ENCODE measurements around the gene ZIC2. TPM values are rescaled to one million over a fixed set of nuclear protein-coding genes. Genes with fewer than 3 reads are reported as not detected.

ZIC2 gene
- total and polyA plus RNA-seq, 9 donors, result 0.11 to 0.13 TPM; not detected in 7

DNA sequence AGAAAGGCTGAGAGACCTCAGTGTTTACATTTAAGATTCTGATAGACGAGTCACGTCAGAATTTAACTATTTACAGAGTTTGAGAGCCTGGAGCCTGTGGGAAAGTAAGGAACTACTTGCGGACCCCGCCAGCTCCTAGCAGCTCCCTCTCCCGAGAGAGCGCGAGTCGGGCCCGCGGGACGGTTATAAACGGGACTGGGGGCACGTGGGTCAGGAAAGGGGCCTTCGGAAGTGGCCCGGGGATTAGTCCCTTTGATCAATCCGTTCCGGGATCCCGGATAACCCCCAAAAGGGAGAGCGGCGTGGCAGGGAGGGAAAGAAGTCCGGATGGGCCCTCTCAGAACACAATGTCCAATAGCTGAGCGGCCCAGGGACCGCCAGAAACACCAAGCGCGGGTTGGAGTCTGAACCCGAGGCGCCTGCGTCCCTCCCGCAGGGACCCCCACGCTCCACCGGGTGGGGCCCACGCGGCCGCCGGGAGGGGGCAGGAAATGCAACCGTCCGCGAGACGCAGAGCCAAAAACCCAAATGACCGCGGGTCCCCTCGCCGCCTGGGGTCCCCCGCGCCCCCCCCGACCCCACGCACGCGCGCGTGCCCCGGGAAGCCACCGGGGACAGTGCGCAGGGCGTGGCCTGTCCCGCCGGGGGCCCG lies 13.6 kb upstream of the ZIC2 start:
- no peak overlapping the region for H3K4me3 ChIP-seq (ENCODE audit: low read length)
- no peak for DNase-seq
- H3K27ac ChIP-seq (ENCODE audit: low read length), result no peak overlapping the region
- no peaks in the 10 kb centered on the region for H3K36me3 ChIP-seq (ENCODE audit: control insufficient read depth, insufficient read depth, low read length)
- H3K27me3 ChIP-seq (ENCODE audit: control insufficient read depth, insufficient read depth, low read length), result peaks cover 81% of the 10 kb centered on the region
- WGBS (ENCODE audit: insufficient coverage), result 1% methylated on average over 53 of the region's 58 CpGs
- peaks cover 27% of the 10 kb centered on the region for H3K4me1 ChIP-seq (ENCODE audit: control insufficient read depth, insufficient read depth, low read length)
- no peaks in the 10 kb centered on the region for H3K9me3 ChIP-seq (replicated peaks; ENCODE audit: control insufficient read depth, low read depth, low read length)

DNA sequence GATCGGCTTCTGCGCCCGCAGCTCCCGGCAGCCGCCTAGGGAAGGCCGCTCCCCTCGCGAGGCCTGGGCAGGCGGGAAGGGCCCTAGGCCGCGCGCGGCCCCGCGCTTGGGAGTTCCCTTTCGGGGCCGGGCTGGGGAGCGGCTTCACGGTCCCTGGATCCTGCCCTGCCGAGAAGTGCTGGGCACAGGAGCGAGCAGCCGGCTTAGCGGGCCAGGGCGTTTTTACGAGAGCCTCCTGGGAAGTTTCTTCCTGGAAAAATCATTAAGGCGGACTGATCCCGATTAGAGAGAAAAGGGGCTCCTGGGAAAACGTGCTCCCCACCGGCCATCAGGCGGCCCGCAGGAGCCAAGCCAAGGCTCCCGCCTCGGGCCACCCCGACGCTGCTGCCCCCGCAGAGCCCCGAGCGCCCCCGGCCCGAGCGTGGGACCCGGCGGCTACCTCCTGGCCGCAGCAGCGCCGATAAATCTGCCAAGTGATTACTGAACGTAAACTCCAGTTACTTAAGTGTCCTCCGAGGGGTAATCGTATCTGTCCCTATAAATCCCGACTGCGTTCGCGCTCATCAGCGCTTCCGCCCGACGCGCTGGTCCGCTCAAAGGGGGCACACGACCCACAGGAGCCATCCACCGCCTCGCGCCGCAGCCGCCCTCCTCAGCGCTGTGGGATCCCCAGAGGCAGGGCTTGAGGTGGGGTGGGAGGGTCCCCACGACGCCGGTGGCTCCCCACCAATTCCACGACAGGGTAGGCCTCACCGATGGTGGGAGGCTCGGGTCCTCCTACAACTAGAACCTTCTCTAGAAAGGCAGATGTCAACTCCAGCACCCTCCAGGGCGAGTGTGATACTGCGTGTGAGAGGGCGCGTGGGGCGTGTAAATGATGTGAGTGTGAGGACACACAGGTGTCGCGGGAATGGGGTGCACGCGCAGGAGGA lies 12.8 kb upstream of the ZIC2 start:
- WGBS (ENCODE audit: insufficient coverage), result under 1% methylated on average over 78 of the region's 81 CpGs
- Histone ChIP-seq H3K4me1 (ENCODE audit: control insufficient read depth, insufficient read depth, low read length) (peaks cover 27% of the 10 kb centered on the region), H3K27me3 (ENCODE audit: control insufficient read depth, insufficient read depth, low read length) (peaks cover 86% of the 10 kb centered on the region), H3K4me3 (ENCODE audit: low read length) (peak overlapping the region; percentile 8), H3K27ac (ENCODE audit: low read length) (no peak overlapping the region), H3K9me3 (replicated peaks; ENCODE audit: control insufficient read depth, low read depth, low read length) (no peaks in the 10 kb centered on the region), H3K36me3 (ENCODE audit: control insufficient read depth, insufficient read depth, low read length) (no peaks in the 10 kb centered on the region)
- DNase-seq, result no peak

DNA sequence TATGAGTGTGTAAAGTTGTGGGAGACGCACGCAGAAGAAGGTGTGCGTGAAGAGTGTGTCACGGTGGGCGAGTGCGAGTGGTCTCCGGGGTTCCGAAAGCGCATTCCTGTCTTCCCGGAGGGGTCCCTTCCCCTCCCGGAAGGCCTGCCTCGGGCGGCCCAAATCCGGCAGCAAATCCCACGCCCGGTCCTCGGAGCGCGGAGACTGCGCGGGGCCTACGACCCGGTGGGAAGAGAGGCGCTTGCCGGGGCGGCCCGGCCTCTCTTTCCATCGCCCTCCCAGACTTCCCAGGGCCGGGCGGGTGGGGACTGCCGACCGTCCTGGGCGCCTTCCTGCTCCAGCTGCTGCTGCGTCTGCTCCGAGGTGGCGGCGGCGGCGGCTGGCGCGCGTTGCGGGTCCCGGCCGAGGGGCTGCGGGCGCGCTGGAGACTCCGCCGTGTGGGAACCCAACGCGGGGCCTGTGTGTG lies 12.1 kb upstream of the ZIC2 start:
- peaks cover 89% of the 10 kb centered on the region for H3K27me3 ChIP-seq (ENCODE audit: control insufficient read depth, insufficient read depth, low read length)

DNA sequence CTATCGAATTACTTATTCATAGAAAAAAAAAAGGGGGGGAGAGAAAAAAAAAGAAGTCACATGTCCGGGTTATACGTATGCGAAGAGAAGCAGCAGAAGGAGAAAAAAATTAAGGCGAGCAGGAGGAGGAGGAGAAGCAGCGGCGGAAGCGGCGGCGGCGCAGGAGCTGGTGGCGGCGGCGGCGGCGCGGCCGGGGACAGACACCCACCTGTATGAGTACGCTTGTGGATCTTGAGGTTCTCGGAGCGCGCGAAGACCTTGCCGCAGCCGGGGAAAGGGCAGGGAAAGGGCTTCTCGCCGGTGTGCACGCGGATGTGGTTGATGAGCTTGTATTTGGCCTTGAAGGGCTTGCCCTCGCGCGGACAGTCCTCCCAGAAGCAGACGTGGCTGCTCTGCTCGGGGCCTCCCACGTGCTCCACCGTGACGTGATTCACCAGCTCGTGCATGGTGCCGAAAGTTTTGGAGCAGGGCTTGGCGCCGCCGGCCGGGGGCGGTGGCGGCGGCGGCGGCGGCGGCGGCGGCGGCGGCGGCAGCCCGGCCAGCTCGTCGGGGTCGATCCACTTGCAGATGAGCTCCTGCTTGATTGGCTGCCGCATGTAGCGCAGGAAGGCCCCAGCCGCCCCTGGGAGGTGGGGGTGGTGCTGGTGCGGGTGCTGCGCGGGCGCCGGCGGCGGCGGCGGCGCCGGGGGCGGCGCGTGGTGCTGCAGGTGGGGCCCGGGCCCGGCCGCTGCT lies 11.5 kb upstream of the ZIC2 start:
- under 1% methylated on average over 64 of the region's 79 CpGs for WGBS (ENCODE audit: insufficient coverage)
- Histone ChIP-seq H3K9me3 (replicated peaks; ENCODE audit: control insufficient read depth, low read depth, low read length) (no peaks in the 10 kb centered on the region), H3K4me1 (ENCODE audit: control insufficient read depth, insufficient read depth, low read length) (peaks cover 27% of the 10 kb centered on the region), H3K4me3 (ENCODE audit: low read length) (no peak overlapping the region), H3K27me3 (ENCODE audit: control insufficient read depth, insufficient read depth, low read length) (peaks cover 89% of the 10 kb centered on the region), H3K27ac (ENCODE audit: low read length) (no peak overlapping the region), H3K36me3 (ENCODE audit: control insufficient read depth, insufficient read depth, low read length) (no peaks in the 10 kb centered on the region)
- DNase-seq, result no peak

More for the DNA sequence above, 12.1 kb upstream of the ZIC2 start:
- peaks cover 27% of the 10 kb centered on the region for H3K4me1 ChIP-seq (ENCODE audit: control insufficient read depth, insufficient read depth, low read length)
- no peak overlapping the region for H3K4me3 ChIP-seq (ENCODE audit: low read length)
- 1% methylated on average over 49 of the region's 52 CpGs for WGBS (ENCODE audit: insufficient coverage)
- no peak for DNase-seq
- no peaks in the 10 kb centered on the region for H3K9me3 ChIP-seq (replicated peaks; ENCODE audit: control insufficient read depth, low read depth, low read length)
- H3K36me3 ChIP-seq (ENCODE audit: control insufficient read depth, insufficient read depth, low read length), result no peaks in the 10 kb centered on the region
- no peak overlapping the region for H3K27ac ChIP-seq (ENCODE audit: low read length)

DNA sequence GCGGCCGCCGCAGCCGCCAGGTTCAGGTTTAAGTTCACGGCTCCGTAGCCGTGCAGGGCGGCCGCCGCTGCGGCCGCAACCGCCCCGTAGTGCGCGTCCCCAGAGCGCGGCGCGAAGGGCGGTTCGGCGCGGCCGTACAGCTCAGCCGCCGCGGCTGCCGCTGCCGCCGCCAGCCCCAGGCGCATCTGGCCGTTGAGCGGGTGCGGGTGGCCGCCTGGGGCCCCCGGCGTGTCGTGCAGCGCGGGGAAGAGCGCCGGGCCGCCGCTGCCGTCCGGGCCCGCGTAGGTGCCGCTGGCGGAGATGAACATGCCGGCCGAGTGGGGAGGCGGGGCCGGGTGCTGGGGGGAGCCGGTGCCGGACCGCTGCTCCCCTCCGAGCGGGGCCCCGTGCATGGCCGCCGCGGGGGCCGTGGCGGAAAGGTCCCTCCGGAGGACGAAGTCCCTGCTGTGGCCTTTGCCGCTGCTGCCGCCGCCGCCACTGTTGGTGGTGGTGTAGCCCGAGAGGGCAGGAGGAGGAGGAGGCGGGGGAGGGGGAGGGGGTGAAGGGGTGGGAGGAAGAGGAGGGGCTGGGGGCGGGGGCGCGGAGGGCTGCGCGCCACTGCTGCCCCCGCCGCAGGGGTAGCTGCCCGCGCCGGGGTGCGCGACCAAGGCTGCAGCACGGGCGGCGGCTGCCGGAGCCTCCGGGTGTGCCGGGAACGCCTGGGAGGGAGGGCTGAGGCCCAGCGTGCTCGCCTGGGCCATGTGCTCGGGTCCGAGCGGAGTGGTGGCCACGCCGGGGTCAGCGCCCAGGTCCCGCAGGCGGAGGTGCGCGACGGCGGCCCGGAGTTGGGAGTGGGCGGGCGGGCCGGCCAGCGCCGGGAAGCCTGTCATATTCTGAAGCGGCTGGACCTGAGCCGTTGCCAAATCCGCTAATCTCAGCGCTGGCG lies 10.7 kb upstream of the ZIC2 start:
- H3K36me3 ChIP-seq (ENCODE audit: control insufficient read depth, insufficient read depth, low read length), result no peaks in the 10 kb centered on the region
- WGBS (ENCODE audit: insufficient coverage), result under 1% methylated on average over 102 of the region's 118 CpGs
- no peaks in the 10 kb centered on the region for H3K9me3 ChIP-seq (replicated peaks; ENCODE audit: control insufficient read depth, low read depth, low read length)
- no peak overlapping the region for H3K4me3 ChIP-seq (ENCODE audit: low read length)
- H3K27ac ChIP-seq (ENCODE audit: low read length), result no peak overlapping the region
- H3K27me3 ChIP-seq (ENCODE audit: control insufficient read depth, insufficient read depth, low read length), result peaks cover 89% of the 10 kb centered on the region
- H3K4me1 ChIP-seq (ENCODE audit: control insufficient read depth, insufficient read depth, low read length), result peaks cover 27% of the 10 kb centered on the region
- no peak for DNase-seq

DNA sequence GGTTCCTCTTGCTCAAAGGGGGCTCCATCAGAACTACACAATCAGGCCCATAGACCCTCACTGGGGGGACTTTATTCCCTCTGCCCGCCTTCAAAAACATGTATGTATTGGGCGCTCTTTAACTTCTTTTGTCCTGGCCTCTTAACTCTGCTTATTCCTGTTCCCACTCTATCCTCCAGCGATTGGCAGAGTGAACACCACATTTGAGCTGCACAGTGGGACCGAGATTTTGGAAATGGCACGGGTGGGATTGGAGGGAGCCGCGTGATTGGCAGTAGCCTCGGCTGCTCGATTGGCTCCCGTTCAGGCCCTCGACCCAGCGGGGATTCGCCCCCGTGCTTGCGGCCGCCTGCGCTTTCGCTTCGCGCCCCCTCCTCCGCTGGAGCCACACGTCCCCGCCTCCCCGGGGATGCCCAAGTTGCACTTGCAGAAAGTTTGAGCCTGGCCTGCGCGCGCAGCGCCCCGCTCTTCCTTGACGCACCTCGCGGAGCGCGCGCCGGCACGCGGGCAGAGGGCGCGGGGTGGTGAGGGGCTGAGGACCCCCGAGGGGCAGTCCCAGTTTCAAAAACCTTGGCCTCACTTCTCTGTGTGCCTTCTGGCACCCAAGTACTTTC lies 9.9 kb upstream of the ZIC2 start, which contains the start of gene ZIC5:
Gene ZIC5 (minus strand): TSS at position 192 of the 614 bp plus-strand sequence. CDS start 164 bp downstream, at position 28.
- H3K27ac ChIP-seq (ENCODE audit: low read length), result no peak within 1 kb of the TSS
- H3K4me1 ChIP-seq (ENCODE audit: control insufficient read depth, insufficient read depth, low read length), result peaks cover 27% of the 10 kb centered on the region
- H3K9me3 ChIP-seq (replicated peaks; ENCODE audit: control insufficient read depth, low read depth, low read length), result no peaks in the 10 kb centered on the region
- H3K4me3 ChIP-seq (ENCODE audit: low read length), result no peak within 1 kb of the TSS
- no peaks in the 10 kb centered on the region for H3K36me3 ChIP-seq (ENCODE audit: control insufficient read depth, insufficient read depth, low read length)
- DNase-seq, result no peak
- H3K27me3 ChIP-seq (ENCODE audit: control insufficient read depth, insufficient read depth, low read length), result peaks cover 87% of the 10 kb centered on the region
- WGBS (ENCODE audit: insufficient coverage), result 2% methylated on average over 34 of the region's 41 CpGs

DNA sequence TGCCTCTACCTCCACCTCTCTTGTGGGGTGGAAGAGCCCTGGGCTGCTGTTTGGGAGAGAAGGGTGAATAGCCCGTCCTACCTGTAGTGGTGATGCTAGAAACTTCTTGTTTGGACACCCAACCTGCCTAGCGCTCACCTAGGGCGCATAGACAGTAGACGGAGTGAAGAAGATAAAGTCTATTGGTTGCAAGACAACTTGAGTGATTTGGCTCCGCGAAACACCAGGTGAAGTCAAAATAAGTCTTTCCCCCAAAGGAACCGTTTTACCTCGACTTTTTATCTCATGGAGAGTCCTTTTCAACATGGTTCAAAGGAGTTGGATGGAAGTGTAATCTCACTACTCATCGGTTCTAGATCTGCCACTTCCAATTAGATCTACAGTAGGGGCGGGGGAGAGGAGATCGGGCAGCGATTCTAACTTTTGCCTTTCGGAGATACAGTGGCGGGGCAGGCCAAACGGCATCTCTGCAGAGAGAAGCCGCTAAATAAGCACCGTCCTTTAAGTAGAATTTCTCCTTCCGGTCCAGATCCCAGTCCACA lies 9.3 kb upstream of the ZIC2 start:
- Histone ChIP-seq H3K9me3 (replicated peaks; ENCODE audit: control insufficient read depth, low read depth, low read length) (no peaks in the 10 kb centered on the region), H3K4me3 (ENCODE audit: low read length) (no peak overlapping the region), H3K4me1 (ENCODE audit: control insufficient read depth, insufficient read depth, low read length) (peaks cover 27% of the 10 kb centered on the region), H3K27ac (ENCODE audit: low read length) (no peak overlapping the region), H3K36me3 (ENCODE audit: control insufficient read depth, insufficient read depth, low read length) (no peaks in the 10 kb centered on the region), H3K27me3 (ENCODE audit: control insufficient read depth, insufficient read depth, low read length) (peaks cover 89% of the 10 kb centered on the region)
- WGBS (ENCODE audit: insufficient coverage), result no CpG with 5 or more reads among the region's 18 CpGs
- no peak for DNase-seq

DNA sequence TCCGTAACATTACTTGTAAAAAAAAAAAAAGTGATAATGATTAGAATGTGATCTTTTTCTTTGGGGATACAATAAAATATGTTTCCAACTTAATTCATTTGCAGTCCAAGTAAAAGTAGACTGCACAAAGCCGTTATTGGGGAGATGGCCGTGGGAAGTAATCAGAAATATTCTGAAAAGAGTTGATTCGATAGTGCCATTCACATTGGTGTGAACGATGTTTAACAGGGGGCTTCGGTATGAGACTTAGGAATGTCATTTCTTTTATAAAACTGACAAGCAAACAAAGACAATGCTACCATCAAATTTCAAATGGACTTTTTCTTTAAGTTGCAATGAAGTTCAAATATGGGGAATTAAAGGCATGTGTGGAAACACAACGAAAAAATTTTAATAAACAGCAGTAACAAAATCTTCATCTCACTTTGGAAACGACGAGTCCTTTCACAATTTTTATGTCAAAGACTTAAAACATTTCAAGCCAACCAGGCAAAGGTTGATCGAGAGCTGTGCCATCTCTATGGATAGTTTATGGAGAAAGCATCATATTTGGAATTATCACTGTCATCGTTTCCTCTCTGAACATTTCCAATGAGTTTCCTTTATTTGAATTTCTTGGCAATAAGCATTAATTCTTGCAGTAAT lies 8.3 kb upstream of the ZIC2 start:
- no CpG with 5 or more reads among the region's 11 CpGs for WGBS (ENCODE audit: insufficient coverage)
- H3K4me3 ChIP-seq (ENCODE audit: low read length), result no peak overlapping the region
- H3K36me3 ChIP-seq (ENCODE audit: control insufficient read depth, insufficient read depth, low read length), result no peaks in the 10 kb centered on the region
- H3K4me1 ChIP-seq (ENCODE audit: control insufficient read depth, insufficient read depth, low read length), result peaks cover 28% of the 10 kb centered on the region
- peaks cover 89% of the 10 kb centered on the region for H3K27me3 ChIP-seq (ENCODE audit: control insufficient read depth, insufficient read depth, low read length)
- no peak overlapping the region for H3K27ac ChIP-seq (ENCODE audit: low read length)
- no peak for DNase-seq
- no peaks in the 10 kb centered on the region for H3K9me3 ChIP-seq (replicated peaks; ENCODE audit: control insufficient read depth, low read depth, low read length)
